ENCODE results near the gene NRAS. TPM values are rescaled to one million over a fixed set of nuclear protein-coding genes. Genes with fewer than 3 reads are reported as not detected.

NRAS gene
- total and polyA plus RNA-seq, 9 of the 15 experiments (the other 6 are each of a cell fraction or from before 2014, with no cell fraction given): 40.7 to 94.5 (median 75.4) TPM

DNA sequence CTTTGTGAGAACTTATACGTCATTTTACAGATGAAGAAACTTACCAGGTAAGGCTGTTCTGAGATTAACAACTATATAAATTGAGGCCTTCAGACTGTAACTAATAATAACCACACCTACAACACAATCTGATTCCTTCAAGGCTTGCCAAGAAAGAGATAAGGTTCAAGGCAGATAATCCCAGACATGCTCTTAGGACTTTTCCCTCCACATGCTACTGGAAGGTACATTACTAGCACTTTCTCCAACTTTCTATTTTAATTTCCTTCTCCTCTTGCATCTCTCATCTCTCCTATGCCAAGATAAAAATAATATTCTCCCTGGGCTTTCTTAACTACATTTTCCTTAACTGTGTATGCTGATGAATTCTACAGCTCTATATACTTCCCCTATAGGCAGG is 18.9 kb upstream of the NRAS start:
- Histone ChIP-seq H3K9me3 (replicated peaks; ENCODE audit: control insufficient read depth, insufficient read depth, low read depth, low read length) (no peaks in the 10 kb centered on the region), H3K27ac (ENCODE audit: extremely low read depth, low read depth, low read length) (no peak overlapping the region), H2AFZ (ENCODE audit: low read depth, low read length) (no peak overlapping the region), H3K9me1 (ENCODE audit: control insufficient read depth, insufficient read depth, low read length) (no peaks in the 10 kb centered on the region), H4K20me1 (replicated peaks; ENCODE audit: control insufficient read depth, insufficient read depth, low read length) (no peaks in the 10 kb centered on the region), H3K9ac (ENCODE audit: insufficient read depth in 1 of 2, low read depth in 2 of 2, low read length in 2 of 2) (no peak overlapping the region), H3K79me2 (ENCODE audit: control insufficient read depth, insufficient read depth, low read length) (peaks cover 39% of the 10 kb centered on the region), H3K36me3 (ENCODE audit: control insufficient read depth, insufficient read depth, low read length) (peaks cover 97% of the 10 kb centered on the region), H3K4me1 (replicated peaks in 1 of 2; ENCODE audit: control insufficient read depth in 2 of 2, insufficient read depth in 2 of 2, low read length in 2 of 2) (no peaks in the 10 kb centered on the region), H3K4me2 (ENCODE audit: insufficient read depth, low read length) (no peak overlapping the region), H3K4me3 (no peak overlapping the region), H3K27me3 (ENCODE audit: control insufficient read depth in 2 of 2, insufficient read depth in 2 of 2, low read length in 2 of 2) (no peaks in the 10 kb centered on the region)
- DNase-seq (ENCODE audit: extremely low read depth in 1 of 4, low spot score in 3 of 4) (no peak), ATAC-seq (no peak), FAIRE-seq (peak; percentile 15)
- intact Hi-C loops (cut with micrococcal nuclease) (loop anchor here (2.0 kb wide), 1 partner anchor 19 kb away; the partner anchor contains the start of gene NRAS), in situ Hi-C loops (cut with MboI) (no loop called here)
- POLR2A ChIA-PET: interaction anchor here (1.2 kb wide), 1 partner anchor 9 kb away, joined by 3 read pairs; no protein-coding TSS in a partner anchor
- no TSS peak for BruUV-seq (replicated peaks)
- CTCF ChIA-PET (ENCODE audit: low intra/inter-chr PET ratio): no interaction called here
- TF ChIP-seq ILF3 (IDR thresholded peaks at IDR 0.05; ENCODE audit: borderline replicate concordance) (0 out of 2 replicates have a peak, but pooled peaks have one; percentile 16), CXXC5 (CRISPR knock-in tag; IDR thresholded peaks at IDR 0.05) (no peak), KDM2B (CRISPR knock-in tag; IDR thresholded peaks at IDR 0.05) (no peak), SRSF3 (IDR thresholded peaks at IDR 0.05; ENCODE audit: insufficient read depth, low read length) (no peak), FOXP1 (CRISPR knock-in tag; IDR thresholded peaks at IDR 0.05) (no peak)
- 93% methylated on average over 1 of the region's 1 CpG for WGBS (ENCODE audit: insufficient coverage, low coverage, missing lambda C conversion rate)

DNA sequence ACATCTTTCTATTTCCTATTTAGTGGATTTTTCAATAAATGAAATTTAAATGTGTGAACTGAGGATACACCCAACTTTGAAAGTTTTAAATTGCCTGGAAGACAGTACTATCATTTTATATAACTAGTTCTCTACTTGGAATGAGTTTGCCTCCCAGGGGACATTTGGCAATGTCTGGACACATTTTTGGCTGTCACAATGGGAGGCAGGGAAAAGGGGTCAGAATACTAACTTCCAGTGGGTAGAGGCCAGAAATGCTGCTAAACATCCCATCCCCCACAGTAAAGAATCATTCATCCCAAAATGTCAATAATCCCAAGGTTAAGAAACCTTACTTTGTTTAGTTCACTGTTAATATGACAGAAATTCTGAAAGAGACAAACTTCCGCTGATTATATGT is 13.2 kb upstream of the NRAS start:
- intact Hi-C loops (cut with micrococcal nuclease): no loop called here
- no peaks in the 10 kb centered on the region for H4K20me1 ChIP-seq (replicated peaks; ENCODE audit: control insufficient read depth, insufficient read depth, low read length)
- H3K4me2 ChIP-seq (ENCODE audit: insufficient read depth, low read length): no peak overlapping the region
- POLR2A ChIA-PET: interaction anchor here (1.5 kb wide), 1 partner anchor 26 kb away, joined by 4 read pairs; no protein-coding TSS in a partner anchor
- H2AFZ ChIP-seq (ENCODE audit: low read depth, low read length): no peak overlapping the region
- no peaks in the 10 kb centered on the region for H3K9me3 ChIP-seq (replicated peaks; ENCODE audit: control insufficient read depth, insufficient read depth, low read depth, low read length)
- in situ Hi-C loops (cut with MboI): no loop called here
- H3K9me1 ChIP-seq (ENCODE audit: control insufficient read depth, insufficient read depth, low read length): no peaks in the 10 kb centered on the region
- WGBS (ENCODE audit: insufficient coverage, low coverage, missing lambda C conversion rate): 93% methylated on average over 1 of the region's 1 CpG
- no peaks in the 10 kb centered on the region for H3K4me1 ChIP-seq (replicated peaks in 1 of 2; ENCODE audit: control insufficient read depth in 2 of 2, insufficient read depth in 2 of 2, low read length in 2 of 2)
- CTCF ChIA-PET (ENCODE audit: low intra/inter-chr PET ratio): no interaction called here
- no peak for DNase-seq (ENCODE audit: extremely low read depth in 1 of 4, low spot score in 3 of 4)
- peaks cover 99% of the 10 kb centered on the region for H3K36me3 ChIP-seq (ENCODE audit: control insufficient read depth, insufficient read depth, low read length)
- H3K27me3 ChIP-seq (ENCODE audit: control insufficient read depth in 2 of 2, insufficient read depth in 2 of 2, low read length in 2 of 2): no peaks in the 10 kb centered on the region
- no TSS peak for BruUV-seq (replicated peaks)
- H3K79me2 ChIP-seq (ENCODE audit: control insufficient read depth, insufficient read depth, low read length): peaks cover 3% of the 10 kb centered on the region; the same call in 1 of the 3 replicates
- FAIRE-seq: no peak
- ATAC-seq: no peak
- no peak overlapping the region for H3K27ac ChIP-seq (ENCODE audit: extremely low read depth, low read depth, low read length)
- H3K4me3 ChIP-seq: no peak overlapping the region
- no peak overlapping the region for H3K9ac ChIP-seq (ENCODE audit: insufficient read depth in 1 of 2, low read depth in 2 of 2, low read length in 2 of 2)
- TF ChIP-seq PCBP2 (IDR thresholded peaks at IDR 0.05; ENCODE audit: low read depth, low read length, poor library complexity, severe bottlenecking): no peak
- TF ChIP-seq POLR3G (IDR thresholded peaks at IDR 0.05; ENCODE audit: extremely low read depth, insufficient read length, insufficient replicate concordance): no peak
- TF ChIP-seq, protein P1, sequence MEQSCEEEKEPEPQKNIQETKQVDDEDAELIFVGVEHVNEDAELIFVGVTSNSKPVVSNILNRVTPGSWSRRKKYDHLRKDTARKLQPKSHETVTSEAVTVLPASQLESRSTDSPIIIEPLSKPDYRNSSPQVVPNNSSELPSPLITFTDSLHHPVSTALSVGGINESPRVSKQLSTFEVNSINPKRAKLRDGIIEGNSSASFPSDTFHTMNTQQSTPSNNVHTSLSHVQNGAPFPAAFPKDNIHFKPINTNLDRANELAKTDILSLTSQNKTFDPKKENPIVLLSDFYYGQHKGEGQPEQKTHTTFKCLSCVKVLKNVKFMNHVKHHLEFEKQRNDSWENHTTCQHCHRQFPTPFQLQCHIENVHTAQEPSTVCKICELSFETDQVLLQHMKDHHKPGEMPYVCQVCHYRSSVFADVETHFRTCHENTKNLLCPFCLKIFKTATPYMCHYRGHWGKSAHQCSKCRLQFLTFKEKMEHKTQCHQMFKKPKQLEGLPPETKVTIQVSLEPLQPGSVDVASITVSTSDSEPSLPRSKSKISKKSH (CRISPR knock-in tag; IDR thresholded peaks at IDR 0.05): no peak
- TF ChIP-seq ZFP36 (IDR thresholded peaks at IDR 0.05; ENCODE audit: low read depth, low read length, partially characterized antibody): no peak
- TF ChIP-seq, protein P2, sequence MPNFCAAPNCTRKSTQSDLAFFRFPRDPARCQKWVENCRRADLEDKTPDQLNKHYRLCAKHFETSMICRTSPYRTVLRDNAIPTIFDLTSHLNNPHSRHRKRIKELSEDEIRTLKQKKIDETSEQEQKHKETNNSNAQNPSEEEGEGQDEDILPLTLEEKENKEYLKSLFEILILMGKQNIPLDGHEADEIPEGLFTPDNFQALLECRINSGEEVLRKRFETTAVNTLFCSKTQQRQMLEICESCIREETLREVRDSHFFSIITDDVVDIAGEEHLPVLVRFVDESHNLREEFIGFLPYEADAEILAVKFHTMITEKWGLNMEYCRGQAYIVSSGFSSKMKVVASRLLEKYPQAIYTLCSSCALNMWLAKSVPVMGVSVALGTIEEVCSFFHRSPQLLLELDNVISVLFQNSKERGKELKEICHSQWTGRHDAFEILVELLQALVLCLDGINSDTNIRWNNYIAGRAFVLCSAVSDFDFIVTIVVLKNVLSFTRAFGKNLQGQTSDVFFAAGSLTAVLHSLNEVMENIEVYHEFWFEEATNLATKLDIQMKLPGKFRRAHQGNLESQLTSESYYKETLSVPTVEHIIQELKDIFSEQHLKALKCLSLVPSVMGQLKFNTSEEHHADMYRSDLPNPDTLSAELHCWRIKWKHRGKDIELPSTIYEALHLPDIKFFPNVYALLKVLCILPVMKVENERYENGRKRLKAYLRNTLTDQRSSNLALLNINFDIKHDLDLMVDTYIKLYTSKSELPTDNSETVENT (CRISPR knock-in tag; IDR thresholded peaks at IDR 0.05): no peak
- no peak for TF ChIP-seq SREBF2 (CRISPR knock-in tag; IDR thresholded peaks at IDR 0.05)
- TF ChIP-seq RBM22 (IDR thresholded peaks at IDR 0.05; ENCODE audit: low read depth, low read length, poor library complexity, severe bottlenecking): no peak
- TF ChIP-seq POU5F1 (IDR thresholded peaks at IDR 0.05; ENCODE audit: borderline replicate concordance, low read depth, low read length, partially characterized antibody): no peak
